Neural progenitor cell (in vitro differentiated cells): ENCODE data around the gene OR2T10.
"Not testable (repeated sequence)": the region's sequence is repeated elsewhere in the genome, so short reads cannot be mapped to it uniquely, and the experiment has no call there.

Experiments used
- EZH2 ChIP-seq: fragments of 200-600 bp; sonication (generic); IDR thresholded peaks from 2 replicates; pipeline ENCODE4 v1.6.1; 2017; ENCODE audit warnings: antibody characterized with exemption, mild to moderate bottlenecking, moderate library complexity
- EZH2phosphoT487 ChIP-seq: fragments of 200-600 bp; sonication (generic); IDR thresholded peaks from 2 replicates; pipeline ENCODE4 v1.6.1; 2017; ENCODE audit warnings: antibody characterized with exemption
- TF ChIP-seq, protein P1 (sequence below): fragments of 200-600 bp; sonication (generic); IDR thresholded peaks from 2 replicates; pipeline ENCODE4 v1.5.1; 2017; ENCODE audit warnings: antibody characterized with exemption, mild to moderate bottlenecking

DNA sequence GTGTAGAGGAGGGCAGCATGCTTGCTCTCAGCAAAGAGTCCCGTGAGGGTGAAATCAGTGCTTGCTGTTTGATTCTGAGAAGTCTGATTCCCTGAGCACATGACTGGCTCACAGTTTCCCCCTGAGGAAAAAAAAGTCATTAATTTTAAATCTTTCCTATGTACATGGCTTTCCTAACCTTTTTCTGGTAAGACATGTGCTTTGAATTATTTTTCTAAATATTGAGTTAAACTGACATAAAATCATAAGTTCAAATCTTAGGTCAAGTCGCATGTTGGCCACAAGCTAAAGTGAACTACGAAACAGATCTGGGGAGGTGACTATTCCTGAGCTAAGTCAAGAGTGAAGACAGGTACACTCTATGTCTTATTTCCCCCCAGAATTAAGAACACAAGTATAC lies 22.8 kb downstream of the OR2T10 start, which contains the start of gene OR2T34:
- TF ChIP-seq, protein P1, sequence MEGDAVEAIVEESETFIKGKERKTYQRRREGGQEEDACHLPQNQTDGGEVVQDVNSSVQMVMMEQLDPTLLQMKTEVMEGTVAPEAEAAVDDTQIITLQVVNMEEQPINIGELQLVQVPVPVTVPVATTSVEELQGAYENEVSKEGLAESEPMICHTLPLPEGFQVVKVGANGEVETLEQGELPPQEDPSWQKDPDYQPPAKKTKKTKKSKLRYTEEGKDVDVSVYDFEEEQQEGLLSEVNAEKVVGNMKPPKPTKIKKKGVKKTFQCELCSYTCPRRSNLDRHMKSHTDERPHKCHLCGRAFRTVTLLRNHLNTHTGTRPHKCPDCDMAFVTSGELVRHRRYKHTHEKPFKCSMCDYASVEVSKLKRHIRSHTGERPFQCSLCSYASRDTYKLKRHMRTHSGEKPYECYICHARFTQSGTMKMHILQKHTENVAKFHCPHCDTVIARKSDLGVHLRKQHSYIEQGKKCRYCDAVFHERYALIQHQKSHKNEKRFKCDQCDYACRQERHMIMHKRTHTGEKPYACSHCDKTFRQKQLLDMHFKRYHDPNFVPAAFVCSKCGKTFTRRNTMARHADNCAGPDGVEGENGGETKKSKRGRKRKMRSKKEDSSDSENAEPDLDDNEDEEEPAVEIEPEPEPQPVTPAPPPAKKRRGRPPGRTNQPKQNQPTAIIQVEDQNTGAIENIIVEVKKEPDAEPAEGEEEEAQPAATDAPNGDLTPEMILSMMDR, result not testable (repeated sequence)
- TF ChIP-seq EZH2, EZH2phosphoT487: not testable (repeated sequence)
